ENCODE results near the gene AMIGO1.

DNA sequence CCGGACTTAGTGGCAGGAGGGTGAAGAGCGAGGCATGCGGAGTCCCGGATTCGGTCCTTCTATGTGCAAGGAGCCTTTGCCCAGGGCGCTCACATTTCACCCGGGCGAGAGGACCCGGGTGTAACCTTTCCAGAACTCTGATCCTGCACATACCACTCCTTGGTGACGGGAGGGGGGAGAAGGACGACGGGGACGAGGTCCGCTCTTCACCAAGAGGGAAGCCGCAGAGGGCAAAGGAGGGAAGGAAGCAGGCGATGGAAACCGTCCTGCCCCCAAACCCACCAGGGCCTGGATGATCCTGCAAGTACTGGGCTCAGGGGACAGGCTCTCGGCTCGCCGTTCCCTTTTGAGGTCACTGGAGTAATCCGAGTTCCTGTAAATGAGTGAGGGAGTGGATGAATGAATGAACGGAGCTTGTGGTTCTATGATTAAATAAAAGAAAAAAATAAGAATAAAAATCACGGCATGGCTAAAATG is 42.2 kb downstream of the AMIGO1 start:
- TF ChIP-seq REST (IDR thresholded peaks at IDR 0.05; ENCODE audit: insufficient read depth in 1 of 2, low read depth in 2 of 2, low read length in 2 of 2) (no peak), SIN3A (IDR thresholded peaks at IDR 0.05; ENCODE audit: borderline replicate concordance, insufficient read depth, low read length) (no peak), POLR2AphosphoS5 (IDR thresholded peaks at IDR 0.05; ENCODE audit: low read depth, low read length) (no peak), TAF1 (IDR thresholded peaks at IDR 0.05; ENCODE audit: borderline replicate concordance, insufficient read depth, low read length) (no peak), FOXP2 (optimal IDR thresholded peaks at IDR 0.05; ENCODE audit: borderline replicate concordance, extremely low read depth, extremely low read length, insufficient read depth) (no peak)

Data from PFSK-1 (cell line).